Measurements from ENCODE around the gene PRR16.
A peak's percentile ranks its signal among the peaks of the same experiment; 100 is the strongest.

The PRR16 gene

GRCh38 chr5:120452471-120452870 is 11.6 kb upstream of the PRR16 start:
- TF ChIP-seq ESRRG (CRISPR knock-in tag; IDR thresholded peaks at IDR 0.05) (no peak), ZNF565 (CRISPR knock-in tag; conservative IDR thresholded peaks at IDR 0.05; ENCODE audit: low read depth) (no peak)
- no peak for ATAC-seq

GRCh38 chr5:120454094-120454798 is 9.9 kb upstream of the PRR16 start:
- no peak for TF ChIP-seq CREB5 (CRISPR knock-in tag; IDR thresholded peaks at IDR 0.05; ENCODE audit: low read depth)
- no peak for TF ChIP-seq TCF4 (CRISPR knock-in tag; IDR thresholded peaks at IDR 0.05; ENCODE audit: borderline replicate concordance)
- no peak for TF ChIP-seq ZC3H10 (CRISPR knock-in tag; IDR thresholded peaks at IDR 0.05)
- no peak for TF ChIP-seq SNAI2 (CRISPR knock-in tag; IDR thresholded peaks at IDR 0.05)
- TF ChIP-seq PATZ1 (CRISPR knock-in tag; IDR thresholded peaks at IDR 0.05; ENCODE audit: borderline replicate concordance) = no peak
- TF ChIP-seq ZNF8 (CRISPR knock-in tag; IDR thresholded peaks at IDR 0.05) = no peak
- no peak for TF ChIP-seq POU6F1 (CRISPR knock-in tag; IDR thresholded peaks at IDR 0.05; ENCODE audit: borderline replicate concordance, low read depth)
- TF ChIP-seq PPARA (CRISPR knock-in tag; IDR thresholded peaks at IDR 0.05; ENCODE audit: borderline replicate concordance) = no peak
- no peak for TF ChIP-seq BACH2 (CRISPR knock-in tag; IDR thresholded peaks at IDR 0.05; ENCODE audit: borderline replicate concordance)
- TF ChIP-seq CSDC2 (CRISPR knock-in tag; IDR thresholded peaks at IDR 0.05) = no peak
- peak; percentile 80 for TF ChIP-seq ISL1 (CRISPR knock-in tag; IDR thresholded peaks at IDR 0.05)
- 0 out of 2 replicates have a peak, but pooled peaks have one; percentile 55 for TF ChIP-seq TSHZ2 (CRISPR knock-in tag; IDR thresholded peaks at IDR 0.05)
- TF ChIP-seq GLIS3 (CRISPR knock-in tag; IDR thresholded peaks at IDR 0.05) = no peak
- TF ChIP-seq RARB (CRISPR knock-in tag; IDR thresholded peaks at IDR 0.05) = no peak
- peak; percentile 96 for ATAC-seq

GRCh38 chr5:120456006-120456405 is 8.1 kb upstream of the PRR16 start:
- no peak for ATAC-seq
- TF ChIP-seq CREB5 (CRISPR knock-in tag; IDR thresholded peaks at IDR 0.05; ENCODE audit: low read depth) = no peak
- no peak for TF ChIP-seq ZNF565 (CRISPR knock-in tag; conservative IDR thresholded peaks at IDR 0.05; ENCODE audit: low read depth)
- no peak for TF ChIP-seq CSRNP3 (CRISPR knock-in tag; IDR thresholded peaks at IDR 0.05)
- no peak for TF ChIP-seq ISL1 (CRISPR knock-in tag; IDR thresholded peaks at IDR 0.05)
- TF ChIP-seq GLIS3 (CRISPR knock-in tag; IDR thresholded peaks at IDR 0.05) = no peak
- no peak for TF ChIP-seq POU6F1 (CRISPR knock-in tag; IDR thresholded peaks at IDR 0.05; ENCODE audit: borderline replicate concordance, low read depth)
- no peak for TF ChIP-seq SNAI2 (CRISPR knock-in tag; IDR thresholded peaks at IDR 0.05)
- TF ChIP-seq PATZ1 (CRISPR knock-in tag; IDR thresholded peaks at IDR 0.05; ENCODE audit: borderline replicate concordance) = no peak
